Measurements from ENCODE around the gene MAP3K14. TPM values are rescaled to one million over a fixed set of nuclear protein-coding genes. Genes with fewer than 3 reads are reported as not detected.

MAP3K14 gene
- total RNA-seq, 4 donors from 2014 or later = 16.5 to 30.4 (median 24.7) TPM

DNA sequence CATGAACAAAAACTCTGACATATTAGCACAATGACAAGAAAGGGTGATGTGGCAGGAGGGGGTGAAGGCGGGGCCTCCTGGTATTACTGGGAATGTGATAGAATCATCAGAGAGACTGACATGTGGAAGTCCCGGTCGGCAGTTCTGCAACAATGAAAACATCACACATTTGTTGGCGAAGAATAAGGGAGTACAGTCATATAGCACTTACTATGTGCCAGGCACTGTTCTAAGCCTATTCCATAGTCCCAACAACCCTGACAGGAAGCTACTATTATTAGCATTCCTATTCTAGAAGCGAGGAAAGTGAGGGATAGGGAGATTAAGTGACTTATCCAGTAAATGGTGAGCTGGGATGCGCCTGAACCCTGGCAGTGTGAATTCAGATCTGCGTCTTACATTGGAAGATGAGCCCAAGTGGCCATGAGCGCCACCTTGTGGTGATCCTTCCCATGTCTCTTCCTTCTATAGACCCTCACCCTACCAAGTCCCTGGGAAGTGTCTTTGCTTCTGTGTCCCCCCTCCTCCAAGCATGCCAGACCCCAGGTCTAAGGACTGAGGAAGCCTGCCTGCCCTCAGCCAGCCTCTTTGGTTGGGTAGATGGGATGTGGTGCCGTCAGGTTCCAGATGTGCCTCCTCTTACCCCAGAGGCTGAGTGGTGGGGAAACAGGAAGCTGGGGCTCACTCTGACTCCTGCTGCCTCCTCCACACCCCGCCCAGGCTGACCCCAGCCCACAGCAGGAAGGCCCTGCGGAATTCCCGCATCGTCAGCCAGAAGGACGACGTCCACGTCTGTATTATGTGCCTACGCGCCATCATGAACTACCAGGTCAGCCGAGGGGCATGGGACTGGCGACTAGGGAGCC lies 81.2 kb downstream of the MAP3K14 start:
- peaks cover 0 to 15% (median 0%) of the 10 kb centered on the region in 3 donors for H3K36me3 ChIP-seq
- H3K9me3 ChIP-seq = no peaks in the 10 kb centered on the region
- DNase-seq = peak; percentile 78 to 94 (median 86)
- no peak overlapping the region for H3K27ac ChIP-seq
- no peak overlapping the region for H3K4me3 ChIP-seq
- TF ChIP-seq, protein P1, sequence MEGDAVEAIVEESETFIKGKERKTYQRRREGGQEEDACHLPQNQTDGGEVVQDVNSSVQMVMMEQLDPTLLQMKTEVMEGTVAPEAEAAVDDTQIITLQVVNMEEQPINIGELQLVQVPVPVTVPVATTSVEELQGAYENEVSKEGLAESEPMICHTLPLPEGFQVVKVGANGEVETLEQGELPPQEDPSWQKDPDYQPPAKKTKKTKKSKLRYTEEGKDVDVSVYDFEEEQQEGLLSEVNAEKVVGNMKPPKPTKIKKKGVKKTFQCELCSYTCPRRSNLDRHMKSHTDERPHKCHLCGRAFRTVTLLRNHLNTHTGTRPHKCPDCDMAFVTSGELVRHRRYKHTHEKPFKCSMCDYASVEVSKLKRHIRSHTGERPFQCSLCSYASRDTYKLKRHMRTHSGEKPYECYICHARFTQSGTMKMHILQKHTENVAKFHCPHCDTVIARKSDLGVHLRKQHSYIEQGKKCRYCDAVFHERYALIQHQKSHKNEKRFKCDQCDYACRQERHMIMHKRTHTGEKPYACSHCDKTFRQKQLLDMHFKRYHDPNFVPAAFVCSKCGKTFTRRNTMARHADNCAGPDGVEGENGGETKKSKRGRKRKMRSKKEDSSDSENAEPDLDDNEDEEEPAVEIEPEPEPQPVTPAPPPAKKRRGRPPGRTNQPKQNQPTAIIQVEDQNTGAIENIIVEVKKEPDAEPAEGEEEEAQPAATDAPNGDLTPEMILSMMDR (IDR thresholded peaks at IDR 0.05) = peak; percentile 63 to 77 (median 74)
- no peak for TF ChIP-seq POLR2A (IDR thresholded peaks at IDR 0.05)
- H3K4me1 ChIP-seq = peaks cover 0 to 8% (median 0%) of the 10 kb centered on the region in 4 donors
- H3K27me3 ChIP-seq = no peaks in the 10 kb centered on the region

DNA sequence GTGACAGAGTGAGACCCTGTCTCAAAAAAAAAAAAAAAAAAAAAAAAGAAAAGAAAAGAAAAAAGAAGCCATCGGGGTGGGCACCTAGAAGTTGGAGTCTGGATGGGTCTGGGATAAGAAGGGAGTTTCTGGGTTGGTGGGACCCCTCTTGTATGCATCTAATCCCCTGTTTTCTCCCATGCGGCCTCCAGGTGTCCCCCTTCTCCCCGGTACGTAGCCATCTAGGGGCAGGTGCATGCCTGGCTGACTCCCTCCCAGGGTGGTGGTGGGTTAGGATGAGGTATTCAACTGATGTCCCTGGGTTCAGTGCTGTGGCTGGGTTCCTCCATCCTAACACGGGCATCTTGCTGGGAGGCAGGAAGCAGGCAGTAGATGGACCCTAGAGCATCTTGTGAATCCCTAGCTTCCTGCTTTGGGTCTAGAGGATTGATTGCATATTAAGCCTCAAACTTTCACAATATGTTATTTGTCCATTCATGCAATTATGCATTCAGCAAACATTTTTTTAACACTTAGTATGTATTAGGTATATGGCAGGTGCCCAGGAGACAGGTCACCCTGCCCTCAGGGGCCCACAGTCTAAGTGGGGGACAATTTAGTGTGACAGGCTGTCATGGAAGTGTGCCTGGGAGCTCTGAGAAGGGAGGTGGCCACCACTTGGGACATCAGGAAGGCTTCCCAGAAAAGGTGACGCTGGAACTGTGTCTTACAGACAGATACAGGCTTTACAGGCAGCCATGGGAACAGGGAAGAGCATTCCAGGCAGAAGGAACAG lies 82.0 kb downstream of the MAP3K14 start:
- no peaks in the 10 kb centered on the region for H3K27me3 ChIP-seq
- no peak for TF ChIP-seq POLR2A (IDR thresholded peaks at IDR 0.05)
- TF ChIP-seq, protein P1 (IDR thresholded peaks at IDR 0.05) = peak in 3 of 6 experiments; percentile 16 to 23 (median 18)
- no peak overlapping the region for H3K27ac ChIP-seq
- H3K9me3 ChIP-seq = no peaks in the 10 kb centered on the region
- H3K4me3 ChIP-seq = no peak overlapping the region
- H3K4me1 ChIP-seq = peaks cover 0 to 14% (median 3%) of the 10 kb centered on the region in 4 donors
- DNase-seq = peak in 2 of 3 donors; percentile 68 to 71
- H3K36me3 ChIP-seq = peaks cover 0 to 7% (median 0%) of the 10 kb centered on the region in 3 donors

DNA sequence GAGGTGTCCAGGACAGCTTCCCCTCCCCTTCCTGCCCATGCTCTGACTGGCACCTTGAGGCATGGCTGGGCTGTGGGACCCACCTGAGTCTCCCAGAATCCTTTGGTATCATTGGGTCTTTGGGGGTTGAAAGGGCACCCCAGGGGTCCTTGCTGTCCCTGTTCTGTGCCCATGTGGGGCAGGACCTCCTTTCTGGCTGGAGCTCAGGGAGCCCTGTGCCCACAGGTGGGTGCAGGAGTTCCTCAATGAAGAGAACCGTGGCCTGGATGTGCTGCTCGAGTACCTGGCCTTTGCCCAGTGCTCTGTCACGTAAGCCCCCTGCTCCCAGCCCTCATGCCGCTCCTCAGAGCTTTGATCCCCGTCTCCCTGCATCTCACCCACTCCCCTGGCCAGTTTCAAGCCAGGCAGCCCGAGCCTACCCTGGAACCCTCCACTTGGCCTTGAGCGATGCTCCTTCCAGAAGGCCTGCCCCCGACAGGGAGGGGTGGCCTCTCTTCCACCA lies 83.3 kb downstream of the MAP3K14 start:
- peaks cover 0 to 7% (median 0%) of the 10 kb centered on the region in 3 donors for H3K36me3 ChIP-seq
- H3K27me3 ChIP-seq = no peaks in the 10 kb centered on the region
- no peak overlapping the region for H3K4me3 ChIP-seq
- no peak overlapping the region for H3K27ac ChIP-seq
- peaks cover 0 to 26% (median 15%) of the 10 kb centered on the region in 4 donors for H3K4me1 ChIP-seq
- DNase-seq = no peak
- TF ChIP-seq, protein P1 (IDR thresholded peaks at IDR 0.05) = no peak
- no peak for TF ChIP-seq POLR2A (IDR thresholded peaks at IDR 0.05)
- no peaks in the 10 kb centered on the region for H3K9me3 ChIP-seq

DNA sequence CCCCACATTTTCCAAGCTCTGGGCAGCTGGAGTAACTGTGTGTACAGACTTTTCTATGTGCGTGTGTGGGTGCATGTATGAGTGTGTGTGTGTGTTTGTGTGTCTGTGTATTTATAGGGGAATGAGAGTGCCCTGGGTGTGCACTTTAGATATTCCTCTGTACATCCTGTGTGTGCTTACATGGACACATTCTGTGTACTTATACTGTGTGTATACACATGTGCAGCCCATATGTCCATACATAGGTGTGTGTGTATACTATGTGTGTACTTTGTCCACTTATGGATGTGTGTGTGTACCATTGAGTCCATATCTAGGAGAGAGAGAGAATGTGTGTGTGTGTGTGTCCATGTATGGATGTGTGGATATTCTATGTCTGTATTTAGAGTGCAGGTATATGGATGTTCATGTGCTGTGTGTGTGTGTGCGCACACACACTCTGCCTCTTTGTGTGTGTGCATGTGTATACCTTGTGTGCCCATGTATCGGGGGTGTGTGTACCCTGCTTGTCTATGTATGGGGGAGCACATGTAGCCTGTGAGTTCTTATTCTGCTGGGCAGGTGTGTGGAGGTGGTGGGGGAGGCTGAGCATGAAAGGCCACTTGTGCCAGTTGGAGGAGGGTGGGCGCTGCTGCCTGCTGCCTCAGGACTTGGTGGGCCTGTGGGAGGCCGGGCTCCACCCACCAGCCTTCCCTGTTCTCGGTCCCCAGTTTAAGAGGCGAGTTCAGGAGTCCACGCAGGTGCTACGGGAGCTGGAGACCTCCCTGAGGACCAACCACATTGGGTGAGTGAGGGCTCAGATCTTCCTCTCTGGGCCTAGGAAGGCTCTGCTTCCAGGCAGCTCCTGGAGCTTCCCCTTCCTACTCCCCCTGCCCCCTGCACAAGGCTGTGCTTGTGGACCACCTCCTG lies 84.1 kb downstream of the MAP3K14 start:
- Histone ChIP-seq H3K4me3 (no peak overlapping the region), H3K27ac (no peak overlapping the region), H3K4me1 (peaks cover 0 to 32% (median 21%) of the 10 kb centered on the region in 4 donors), H3K27me3 (no peaks in the 10 kb centered on the region), H3K36me3 (peaks cover 0 to 7% (median 0%) of the 10 kb centered on the region in 3 donors), H3K9me3 (no peaks in the 10 kb centered on the region)
- DNase-seq = no peak
- TF ChIP-seq, protein P1 (IDR thresholded peaks at IDR 0.05) = no peak
- TF ChIP-seq POLR2A (IDR thresholded peaks at IDR 0.05) = no peak

All from Peyer's patch (tissue), 4 donors.